Pancreas (tissue), 10 donors: ENCODE data around the gene IL17RA. TPM values are rescaled to one million over a fixed set of nuclear protein-coding genes. Genes with fewer than 3 reads are reported as not detected.
"Not testable (repeated sequence)": the region's sequence is repeated elsewhere in the genome, so short reads cannot be mapped to it uniquely, and the experiment has no call there.

Experiments used
- ATAC-seq, 4 donors: fragments of 200-7000 bp; cut with Tn5 transposase; one replicate each; pipeline versions ENCODE4 v1.8.0 to v1.9.1; 2020; ENCODE audit warnings: mild to moderate bottlenecking in 4 of 4, moderate library complexity in 4 of 4
- DNase-seq, 6 donors: peaks; one replicate each; pipeline ENCODE4 v3.0.0-alpha.2; 2020
- FAIRE-seq: peaks from 2 replicates; lab custom pipeline; 2012; peaks lifted over from hg19 to GRCh38; lab: Jason Lieb, UNC
- H3K27ac ChIP-seq, 4 donors: fragments of 200-600 bp; sonication (generic); 1 replicate in 3 of 4; 2 replicates in 1 of 4; pipeline versions ENCODE4 v1.5.0 to v1.8.0; 2020
- H3K27me3 ChIP-seq, 4 donors: fragments of 200-600 bp; one replicate each; pipeline ENCODE4 v1.8.0; 2021
- H3K36me3 ChIP-seq, 3 donors: fragments of 200-600 bp; sonication (generic) in 1 of 3; one replicate each; pipeline versions ENCODE4 v1.5.0 to v1.8.0; 2020 to 2021
- H3K4me1 ChIP-seq, 3 donors: fragments of 200-600 bp; one replicate each; pipeline ENCODE4 v1.8.0; 2021
- H3K4me3 ChIP-seq, 4 donors: fragments of 200-600 bp; sonication (generic) in 2 of 4; one replicate each; pipeline versions ENCODE4 v1.5.0 to v1.8.0; 2020 to 2021
- H3K9me3 ChIP-seq, 4 donors: fragments of 200-600 bp; one replicate each; pipeline ENCODE4 v1.8.0; 2021
- CTCF ChIP-seq, 4 donors: fragments of 200-600 bp; sonication (generic) in 3 of 4; IDR thresholded peaks; one replicate each; pipeline versions ENCODE4 v1.5.0 to v1.8.0; 2021; ENCODE audit warnings: antibody characterized with exemption in 4 of 4
- WGBS, 2 donors: extraction: QIAGEN DNeasy Blood & Tissue Kit; methylation state at CpG; one replicate each; pipeline ENCODE4 v1.1.7; 2013; 5-methylcytosine and 5-hydroxymethylcytosine counted together
- intact Hi-C, 3 donors: fragments of 100-400 bp; cut with DNase I; formaldehyde crosslinking; loops; one replicate each; pipeline versions ENCODE4 v1.11.1 to v1.14.2; 2022
- polyA plus RNA-seq, 2 donors: library from polyadenylated mRNA; stranded (reverse); fragments of 200-250 nt; gene quantifications; one replicate each; pipeline ENCODE4 v1.2.3, GENCODE V29; 2013
- total RNA-seq, 6 donors: library from RNA; stranded (reverse); fragmentation: NEBNext Ultra II Directional in 4 of 6; extraction: Animal tissue kit (Norgen Biotek cat#: 25700) in 4 of 6; gene quantifications; one replicate each; pipeline versions ENCODE4 v1.2.1 to v1.2.4, GENCODE V29; 2021 to 2023
- donor health status: healthy with polysubstance abuse.
- donor health status: DM: no; HTN: no; CAD: no; lungs with moderate emphysema.
- donor health status: DM: no; HTN: no; CAD: no.
- donor health status: control.
- donor health status: control.
- donor health status: Bipolar disorder and iron deficiency.
- donor health status: DM: yes; HTN: yes; CAD: no.
- donor health status: DM: no; HTN: no; CAD: no.
- donor health status: DM: no; HTN: no; CAD: no.
- donor health status: DM: yes; HTN: yes; CAD: no.

The IL17RA gene
- total RNA-seq: 10 to 100 TPM in 2 of 6 donors, 1 to 10 TPM in 4; 6.8 to 17.0 (median 8.5) TPM
- polyA plus RNA-seq: 1 to 10 TPM; 3.8 to 4.0 TPM

- no peaks in the 10 kb centered on the region for H3K36me3 ChIP-seq
- FAIRE-seq: no peak
- H3K27ac ChIP-seq: peak within 1 kb of the TSS; percentile 67 to 91 (median 80)
- ATAC-seq: peak; percentile 99
- 0 to 1% methylated on average over 59 to 67 of the region's 68 CpGs for WGBS, 2 donors
- peak within 1 kb of the TSS; percentile 93 to 99 (median 98) for H3K4me3 ChIP-seq
- peak; percentile 94 to 97 (median 96) for DNase-seq
- no peaks in the 10 kb centered on the region for H3K27me3 ChIP-seq
- no peaks in the 10 kb centered on the region for H3K9me3 ChIP-seq
- intact Hi-C loops: loop anchor here in 1 of 3 donors (10.0 kb wide), 2 partner anchors 80 to 420 kb away; no protein-coding TSS in a partner anchor
- peaks cover 0 to 4% (median 0%) of the 10 kb centered on the region in 3 donors for H3K4me1 ChIP-seq
- no peak for TF ChIP-seq CTCF (IDR thresholded peaks at IDR 0.05)
Observed at GRCh38 chr22:17084554-17085276, at the start of gene IL17RA. Gene IL17RA (plus strand): TSS chr22:17085000. CDS start chr22:17085092, 92 bp downstream.

GRCh38 chr22:17035246-17035645, 49.6 kb upstream of the IL17RA start:
- DNase-seq (no peak), FAIRE-seq (no peak), ATAC-seq (no peak)
- Histone ChIP-seq H3K36me3 (no peaks in the 10 kb centered on the region), H3K9me3 (no peaks in the 10 kb centered on the region), H3K4me1 (no peaks in the 10 kb centered on the region), H3K27ac (no peak overlapping the region), H3K27me3 (peaks cover 0 to 2% (median 0%) of the 10 kb centered on the region in 4 donors), H3K4me3 (no peak overlapping the region)
- 62 to 68% methylated on average over 4 of the region's 4 CpGs for WGBS, 2 donors
- intact Hi-C loops: no loop called here
- no peak for TF ChIP-seq CTCF (IDR thresholded peaks at IDR 0.05)

- H3K4me3 ChIP-seq: peak overlapping the region in 3 of 4 donors; percentile 20 to 32 (median 26)
- DNase-seq (peak in 1 of 6 donors; percentile 38), ATAC-seq (peak; percentile 31 to 65 (median 42))
- H3K9me3 ChIP-seq, H3K27me3 ChIP-seq, H3K27ac ChIP-seq, H3K4me1 ChIP-seq, FAIRE-seq, intact Hi-C loops, H3K36me3 ChIP-seq: not testable (repeated sequence)
- 25 to 39% methylated on average over 44 to 56 of the region's 56 CpGs for WGBS, 2 donors
Observed at GRCh38 chr22:17035976-17036841, 48.6 kb upstream of the IL17RA start.

- H3K4me1 ChIP-seq, H3K9me3 ChIP-seq, FAIRE-seq, H3K27ac ChIP-seq, intact Hi-C loops, H3K27me3 ChIP-seq, H3K36me3 ChIP-seq: not testable (repeated sequence)
- H3K4me3 ChIP-seq: peak overlapping the region in 3 of 4 donors; percentile 20 to 32 (median 26)
- ATAC-seq (peak; percentile 83 to 93 (median 89)), DNase-seq (peak in 1 of 6 donors; percentile 75)
- 26 to 28% methylated on average over 28 to 36 of the region's 56 CpGs for WGBS, 2 donors
Observed at GRCh38 chr22:17036842-17037711, 47.7 kb upstream of the IL17RA start.

- H3K27me3 ChIP-seq: peaks cover 0 to 7% (median 0%) of the 10 kb centered on the region in 4 donors
- no peak overlapping the region for H3K27ac ChIP-seq
- DNase-seq (no peak), FAIRE-seq (no peak), ATAC-seq (no peak)
- H3K4me3 ChIP-seq: no peak overlapping the region
- intact Hi-C loops: no loop called here
- no peaks in the 10 kb centered on the region for H3K36me3 ChIP-seq
- no peaks in the 10 kb centered on the region for H3K4me1 ChIP-seq
- no peaks in the 10 kb centered on the region for H3K9me3 ChIP-seq
- no peak for TF ChIP-seq CTCF (IDR thresholded peaks at IDR 0.05)
Observed at GRCh38 chr22:17043521-17043920, 41.3 kb upstream of the IL17RA start.
